ENCODE results near the gene CAPZB. TPM values are rescaled to one million over a fixed set of nuclear protein-coding genes. Genes with fewer than 3 reads are reported as not detected.
A peak's percentile ranks its signal among the peaks of the same experiment; 100 is the strongest.

Gene CAPZB
- total and polyA plus RNA-seq, 4 donors: 230 to 297 (median 272) TPM

- Histone ChIP-seq H3K4me1 (ENCODE audit: control insufficient read depth in 1 of 2, insufficient read depth in 2 of 2, low read length in 2 of 2) (peaks cover 0 to 3% of the 10 kb centered on the region in 2 donors), H3K36me3 (ENCODE audit: control insufficient read depth in 1 of 2, insufficient read depth in 2 of 2, low read length in 1 of 2) (no peaks in the 10 kb centered on the region), H3K27ac (ENCODE audit: low read depth in 1 of 2, low read length in 2 of 2) (no peak overlapping the region), H3K4me3 (ENCODE audit: low read length in 2 of 2) (no peak overlapping the region), H3K9me3 (ENCODE audit: control insufficient read depth, low read length) (no peaks in the 10 kb centered on the region), H3K27me3 (ENCODE audit: control insufficient read depth in 1 of 2, insufficient read depth in 2 of 2, low read length in 1 of 2) (no peaks in the 10 kb centered on the region)
- no peak for DNase-seq
- ATAC-seq (ENCODE audit: low FRiP score): no peak
- 48 to 97% methylated on average over 2 of the region's 2 CpGs for WGBS, 2 donors
- intact Hi-C loops (cut with DNase I): loop anchor here in 1 of 2 donors (5.0 kb wide), 2 partner anchors 101 to 149 kb away; partner anchors contain the start of gene NBL1
Observed at GRCh38 chr1:19493547-19493946, 8.2 kb upstream of the CAPZB start.

GRCh38 chr1:19489996-19490395 lies 4.7 kb upstream of the CAPZB start:
- intact Hi-C loops (cut with DNase I): loop anchor here (5.0 to 10.0 kb wide), 4 partner anchors 98 to 157 kb away; partner anchors contain the start of gene NBL1 (in 1 of the 2)
- H3K27me3 ChIP-seq (ENCODE audit: control insufficient read depth in 1 of 2, insufficient read depth in 2 of 2, low read length in 1 of 2): no peaks in the 10 kb centered on the region
- ATAC-seq (ENCODE audit: low FRiP score) (no peak), DNase-seq (no peak)
- 69 to 92% methylated on average over 2 of the region's 2 CpGs for WGBS, 2 donors
- no peaks in the 10 kb centered on the region for H3K36me3 ChIP-seq (ENCODE audit: control insufficient read depth in 1 of 2, insufficient read depth in 2 of 2, low read length in 1 of 2)
- H3K27ac ChIP-seq (ENCODE audit: low read depth in 1 of 2, low read length in 2 of 2): no peak overlapping the region
- no peaks in the 10 kb centered on the region for H3K9me3 ChIP-seq (ENCODE audit: control insufficient read depth, low read length)
- peaks cover 0 to 2% of the 10 kb centered on the region in 2 donors for H3K4me1 ChIP-seq (ENCODE audit: control insufficient read depth in 1 of 2, insufficient read depth in 2 of 2, low read length in 2 of 2)
- no peak overlapping the region for H3K4me3 ChIP-seq (ENCODE audit: low read length in 2 of 2)

- no peak for DNase-seq
- H3K27me3 ChIP-seq (ENCODE audit: control insufficient read depth in 1 of 2, insufficient read depth in 2 of 2, low read length in 1 of 2): no peaks in the 10 kb centered on the region
- intact Hi-C loops (cut with DNase I): loop anchor here in 1 of 2 donors (5.0 to 10.0 kb wide), 2 partner anchors 107 to 159 kb away; a partner anchor contains a TSS
- ATAC-seq (ENCODE audit: low FRiP score): no peak
- H3K4me1 ChIP-seq (ENCODE audit: control insufficient read depth in 1 of 2, insufficient read depth in 2 of 2, low read length in 2 of 2): peaks cover 0 to 4% of the 10 kb centered on the region in 2 donors
- no peaks in the 10 kb centered on the region for H3K36me3 ChIP-seq (ENCODE audit: control insufficient read depth in 1 of 2, insufficient read depth in 2 of 2, low read length in 1 of 2)
- 76 to 85% methylated on average over 7 of the region's 7 CpGs for WGBS, 2 donors
- no peak overlapping the region for H3K27ac ChIP-seq (ENCODE audit: low read depth in 1 of 2, low read length in 2 of 2)
- no peak overlapping the region for H3K4me3 ChIP-seq (ENCODE audit: low read length in 2 of 2)
- no peaks in the 10 kb centered on the region for H3K9me3 ChIP-seq (ENCODE audit: control insufficient read depth, low read length)
Observed at GRCh38 chr1:19488136-19488535, 2.8 kb upstream of the CAPZB start.

GRCh38 chr1:19484798-19485361 lies 459 bp downstream of the CAPZB start:
- Histone ChIP-seq H3K27me3 (ENCODE audit: control insufficient read depth in 1 of 2, insufficient read depth in 2 of 2, low read length in 1 of 2) (no peaks in the 10 kb centered on the region), H3K27ac (ENCODE audit: low read depth in 1 of 2, low read length in 2 of 2) (peak overlapping the region; percentile 72 to 85), H3K9me3 (ENCODE audit: control insufficient read depth, low read length) (no peaks in the 10 kb centered on the region), H3K4me3 (ENCODE audit: low read length in 2 of 2) (peak overlapping the region; percentile 84 to 97), H3K36me3 (ENCODE audit: control insufficient read depth in 1 of 2, insufficient read depth in 2 of 2, low read length in 1 of 2) (no peaks in the 10 kb centered on the region), H3K4me1 (ENCODE audit: control insufficient read depth in 1 of 2, insufficient read depth in 2 of 2, low read length in 2 of 2) (peaks cover 0 to 7% of the 10 kb centered on the region in 2 donors)
- intact Hi-C loops (cut with DNase I): loop anchor here (5.0 to 10.0 kb wide), 5 partner anchors 38 to 162 kb away; a partner anchor contains a TSS
- DNase-seq (peak in 1 of 2 donors; percentile 80), ATAC-seq (ENCODE audit: low FRiP score) (peak; percentile 55)
- 0 to 1% methylated on average over 16 to 29 of the region's 29 CpGs for WGBS, 2 donors

- Histone ChIP-seq H3K27me3 (ENCODE audit: control insufficient read depth in 1 of 2, insufficient read depth in 2 of 2, low read length in 1 of 2) (no peaks in the 10 kb centered on the region), H3K27ac (ENCODE audit: low read depth in 1 of 2, low read length in 2 of 2) (peak overlapping the region in 1 of 2 donors; percentile 6), H3K36me3 (ENCODE audit: control insufficient read depth in 1 of 2, insufficient read depth in 2 of 2, low read length in 1 of 2) (no peaks in the 10 kb centered on the region), H3K9me3 (ENCODE audit: control insufficient read depth, low read length) (no peaks in the 10 kb centered on the region), H3K4me3 (ENCODE audit: low read length in 2 of 2) (peak overlapping the region; percentile 84 to 97), H3K4me1 (ENCODE audit: control insufficient read depth in 1 of 2, insufficient read depth in 2 of 2, low read length in 2 of 2) (peaks cover 5 to 7% of the 10 kb centered on the region in 2 donors)
- peak in 1 of 2 donors; percentile 80 for DNase-seq
- WGBS, 2 donors: 1 to 2% methylated on average over 32 of the region's 32 CpGs
- ATAC-seq (ENCODE audit: low FRiP score): peak; percentile 16
- intact Hi-C loops (cut with DNase I): loop anchor here (5.0 to 10.0 kb wide), 4 partner anchors 37 to 110 kb away; a partner anchor contains a TSS
Observed at GRCh38 chr1:19484338-19484797, 971 bp downstream of the CAPZB start.

- Histone ChIP-seq H3K27ac (ENCODE audit: low read depth in 1 of 2, low read length in 2 of 2) (no peak overlapping the region), H3K36me3 (ENCODE audit: control insufficient read depth in 1 of 2, insufficient read depth in 2 of 2, low read length in 1 of 2) (no peaks in the 10 kb centered on the region), H3K27me3 (ENCODE audit: control insufficient read depth in 1 of 2, insufficient read depth in 2 of 2, low read length in 1 of 2) (no peaks in the 10 kb centered on the region), H3K9me3 (ENCODE audit: control insufficient read depth, low read length) (no peaks in the 10 kb centered on the region), H3K4me1 (ENCODE audit: control insufficient read depth in 1 of 2, insufficient read depth in 2 of 2, low read length in 2 of 2) (peaks cover 5 to 7% of the 10 kb centered on the region in 2 donors), H3K4me3 (ENCODE audit: low read length in 2 of 2) (peak overlapping the region in 1 of 2 donors; percentile 84)
- no peak for DNase-seq
- intact Hi-C loops (cut with DNase I): loop anchor here (2.0 to 10.0 kb wide), 5 partner anchors 36 to 111 kb away; a partner anchor contains a TSS
- 10 to 13% methylated on average over 3 of the region's 3 CpGs for WGBS, 2 donors
- no peak for ATAC-seq (ENCODE audit: low FRiP score)
Observed at GRCh38 chr1:19483691-19484090, 1.6 kb downstream of the CAPZB start.

- no peak overlapping the region for H3K27ac ChIP-seq (ENCODE audit: low read depth in 1 of 2, low read length in 2 of 2)
- 46 to 50% methylated on average over 3 of the region's 3 CpGs for WGBS, 2 donors
- no peak for ATAC-seq (ENCODE audit: low FRiP score)
Observed at GRCh38 chr1:19483261-19483660, 2.1 kb downstream of the CAPZB start.

GRCh38 chr1:19481826-19482398 lies 3.4 kb downstream of the CAPZB start:
- Histone ChIP-seq H3K27ac (ENCODE audit: low read depth in 1 of 2, low read length in 2 of 2) (no peak overlapping the region), H3K4me3 (ENCODE audit: low read length in 2 of 2) (no peak overlapping the region), H3K9me3 (ENCODE audit: control insufficient read depth, low read length) (no peaks in the 10 kb centered on the region), H3K4me1 (ENCODE audit: control insufficient read depth in 1 of 2, insufficient read depth in 2 of 2, low read length in 2 of 2) (peaks cover 7 to 10% of the 10 kb centered on the region in 2 donors), H3K36me3 (ENCODE audit: control insufficient read depth in 1 of 2, insufficient read depth in 2 of 2, low read length in 1 of 2) (no peaks in the 10 kb centered on the region), H3K27me3 (ENCODE audit: control insufficient read depth in 1 of 2, insufficient read depth in 2 of 2, low read length in 1 of 2) (no peaks in the 10 kb centered on the region)
- no peak for DNase-seq
- intact Hi-C loops (cut with DNase I): loop anchor here (2.0 to 10.0 kb wide), 5 partner anchors 35 to 113 kb away; a partner anchor contains a TSS
- ATAC-seq (ENCODE audit: low FRiP score): no peak
- 55 to 56% methylated on average over 4 of the region's 4 CpGs for WGBS, 2 donors

More at GRCh38 chr1:19483261-19483660, 2.1 kb downstream of the CAPZB start:
- no peaks in the 10 kb centered on the region for H3K9me3 ChIP-seq (ENCODE audit: control insufficient read depth, low read length)
- no peaks in the 10 kb centered on the region for H3K36me3 ChIP-seq (ENCODE audit: control insufficient read depth in 1 of 2, insufficient read depth in 2 of 2, low read length in 1 of 2)
- no peak for DNase-seq
- H3K27me3 ChIP-seq (ENCODE audit: control insufficient read depth in 1 of 2, insufficient read depth in 2 of 2, low read length in 1 of 2): no peaks in the 10 kb centered on the region
- peaks cover 5 to 7% of the 10 kb centered on the region in 2 donors for H3K4me1 ChIP-seq (ENCODE audit: control insufficient read depth in 1 of 2, insufficient read depth in 2 of 2, low read length in 2 of 2)
- intact Hi-C loops (cut with DNase I): loop anchor here (2.0 to 10.0 kb wide), 5 partner anchors 36 to 112 kb away; a partner anchor contains a TSS
- no peak overlapping the region for H3K4me3 ChIP-seq (ENCODE audit: low read length in 2 of 2)

Data from aorta (tissue), 5 donors.